Measurements from ENCODE around the gene SPO11. TPM values are rescaled to one million over a fixed set of nuclear protein-coding genes. Genes with fewer than 3 reads are reported as not detected.

Gene SPO11
- total and polyA plus RNA-seq, 9 of the 15 experiments (the other 6 are each of a cell fraction or from before 2014, with no cell fraction given) = not detected

GRCh38 chr20:57388953-57389694 lies 59.5 kb downstream of the SPO11 start (continued):
- TF ChIP-seq, protein P1, sequence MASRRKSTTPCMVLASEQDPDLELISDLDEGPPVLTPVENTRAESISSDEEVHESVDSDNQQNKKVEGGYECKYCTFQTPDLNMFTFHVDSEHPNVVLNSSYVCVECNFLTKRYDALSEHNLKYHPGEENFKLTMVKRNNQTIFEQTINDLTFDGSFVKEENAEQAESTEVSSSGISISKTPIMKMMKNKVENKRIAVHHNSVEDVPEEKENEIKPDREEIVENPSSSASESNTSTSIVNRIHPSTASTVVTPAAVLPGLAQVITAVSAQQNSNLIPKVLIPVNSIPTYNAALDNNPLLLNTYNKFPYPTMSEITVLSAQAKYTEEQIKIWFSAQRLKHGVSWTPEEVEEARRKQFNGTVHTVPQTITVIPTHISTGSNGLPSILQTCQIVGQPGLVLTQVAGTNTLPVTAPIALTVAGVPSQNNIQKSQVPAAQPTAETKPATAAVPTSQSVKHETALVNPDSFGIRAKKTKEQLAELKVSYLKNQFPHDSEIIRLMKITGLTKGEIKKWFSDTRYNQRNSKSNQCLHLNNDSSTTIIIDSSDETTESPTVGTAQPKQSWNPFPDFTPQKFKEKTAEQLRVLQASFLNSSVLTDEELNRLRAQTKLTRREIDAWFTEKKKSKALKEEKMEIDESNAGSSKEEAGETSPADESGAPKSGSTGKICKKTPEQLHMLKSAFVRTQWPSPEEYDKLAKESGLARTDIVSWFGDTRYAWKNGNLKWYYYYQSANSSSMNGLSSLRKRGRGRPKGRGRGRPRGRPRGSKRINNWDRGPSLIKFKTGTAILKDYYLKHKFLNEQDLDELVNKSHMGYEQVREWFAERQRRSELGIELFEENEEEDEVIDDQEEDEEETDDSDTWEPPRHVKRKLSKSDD (conservative IDR thresholded peaks at IDR 0.05; ENCODE audit: low read length) = no peak
- TF ChIP-seq IRF9 (tag; IDR thresholded peaks at IDR 0.05) (no peak), PHB2 (IDR thresholded peaks at IDR 0.05; ENCODE audit: low read depth) (no peak), FOXA1 (IDR thresholded peaks at IDR 0.05; ENCODE audit: borderline replicate concordance) (no peak), CGGBP1 (CRISPR knock-in tag; IDR thresholded peaks at IDR 0.05) (no peak), CBX8 (IDR thresholded peaks at IDR 0.05; ENCODE audit: borderline replicate concordance, extremely low read depth, low read depth, low read length, poor library complexity, severe bottlenecking) (no peak), PATZ1 (CRISPR knock-in tag; IDR thresholded peaks at IDR 0.05; ENCODE audit: borderline replicate concordance) (no peak), STAT5B (CRISPR knock-in tag; IDR thresholded peaks at IDR 0.05) (no peak), FOXO4 (CRISPR knock-in tag; IDR thresholded peaks at IDR 0.05) (no peak), ZNF655 (CRISPR knock-in tag; IDR thresholded peaks at IDR 0.05) (no peak)
- TF ChIP-seq, protein P2, sequence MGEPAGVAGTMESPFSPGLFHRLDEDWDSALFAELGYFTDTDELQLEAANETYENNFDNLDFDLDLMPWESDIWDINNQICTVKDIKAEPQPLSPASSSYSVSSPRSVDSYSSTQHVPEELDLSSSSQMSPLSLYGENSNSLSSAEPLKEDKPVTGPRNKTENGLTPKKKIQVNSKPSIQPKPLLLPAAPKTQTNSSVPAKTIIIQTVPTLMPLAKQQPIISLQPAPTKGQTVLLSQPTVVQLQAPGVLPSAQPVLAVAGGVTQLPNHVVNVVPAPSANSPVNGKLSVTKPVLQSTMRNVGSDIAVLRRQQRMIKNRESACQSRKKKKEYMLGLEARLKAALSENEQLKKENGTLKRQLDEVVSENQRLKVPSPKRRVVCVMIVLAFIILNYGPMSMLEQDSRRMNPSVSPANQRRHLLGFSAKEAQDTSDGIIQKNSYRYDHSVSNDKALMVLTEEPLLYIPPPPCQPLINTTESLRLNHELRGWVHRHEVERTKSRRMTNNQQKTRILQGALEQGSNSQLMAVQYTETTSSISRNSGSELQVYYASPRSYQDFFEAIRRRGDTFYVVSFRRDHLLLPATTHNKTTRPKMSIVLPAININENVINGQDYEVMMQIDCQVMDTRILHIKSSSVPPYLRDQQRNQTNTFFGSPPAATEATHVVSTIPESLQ (CRISPR knock-in tag; IDR thresholded peaks at IDR 0.05) = no peak
- TF ChIP-seq, protein P3, sequence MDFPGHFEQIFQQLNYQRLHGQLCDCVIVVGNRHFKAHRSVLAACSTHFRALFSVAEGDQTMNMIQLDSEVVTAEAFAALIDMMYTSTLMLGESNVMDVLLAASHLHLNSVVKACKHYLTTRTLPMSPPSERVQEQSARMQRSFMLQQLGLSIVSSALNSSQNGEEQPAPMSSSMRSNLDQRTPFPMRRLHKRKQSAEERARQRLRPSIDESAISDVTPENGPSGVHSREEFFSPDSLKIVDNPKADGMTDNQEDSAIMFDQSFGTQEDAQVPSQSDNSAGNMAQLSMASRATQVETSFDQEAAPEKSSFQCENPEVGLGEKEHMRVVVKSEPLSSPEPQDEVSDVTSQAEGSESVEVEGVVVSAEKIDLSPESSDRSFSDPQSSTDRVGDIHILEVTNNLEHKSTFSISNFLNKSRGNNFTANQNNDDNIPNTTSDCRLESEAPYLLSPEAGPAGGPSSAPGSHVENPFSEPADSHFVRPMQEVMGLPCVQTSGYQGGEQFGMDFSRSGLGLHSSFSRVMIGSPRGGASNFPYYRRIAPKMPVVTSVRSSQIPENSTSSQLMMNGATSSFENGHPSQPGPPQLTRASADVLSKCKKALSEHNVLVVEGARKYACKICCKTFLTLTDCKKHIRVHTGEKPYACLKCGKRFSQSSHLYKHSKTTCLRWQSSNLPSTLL (IDR thresholded peaks at IDR 0.05) = no peak
